PFSK-1 (cell line): Measurements from ENCODE around the gene NT5M.

Experiments used
- FOXP2 ChIP-seq: optimal IDR thresholded peaks from 2 replicates; pipeline ENCODE3; 2011; ENCODE audit warnings: borderline replicate concordance, control low read depth, inconsistent platforms; ENCODE audit not compliant: insufficient read depth; ENCODE audit errors: extremely low read length, extremely low read depth
- POLR2AphosphoS5 ChIP-seq: IDR thresholded peaks from 2 replicates; pipeline ENCODE4 v1.6.1; 2012; ENCODE audit warnings: low read depth, mild to moderate bottlenecking, control low read depth, low read length, moderate library complexity
- REST ChIP-seq, 2 experiments: IDR thresholded peaks; 2 replicates each; pipeline versions ENCODE4 v1.6.1 to v1.8.0; 2011 to 2012; ENCODE audit warnings: low read depth in 2 of 2, low read length in 2 of 2, control low read depth in 1 of 2, inconsistent platforms in 1 of 2, mild to moderate bottlenecking in 1 of 2, moderate library complexity in 1 of 2; ENCODE audit not compliant: insufficient read depth in 1 of 2
- SIN3A ChIP-seq: IDR thresholded peaks from 2 replicates; pipeline ENCODE4 v1.6.1; 2012; ENCODE audit warnings: mild to moderate bottlenecking, low read length, moderate library complexity, borderline replicate concordance; ENCODE audit not compliant: insufficient read depth
- TAF1 ChIP-seq: IDR thresholded peaks from 2 replicates; pipeline ENCODE4 v1.6.1; 2012; ENCODE audit warnings: low read length, control low read depth, borderline replicate concordance; ENCODE audit not compliant: insufficient read depth

The NT5M gene

GRCh38 chr17:17367931-17368330 is 64.8 kb downstream of the NT5M start:
- TF ChIP-seq POLR2AphosphoS5 (no peak), REST (IDR thresholded peaks at IDR 0.05; ENCODE audit: insufficient read depth in 1 of 2, low read depth in 2 of 2, low read length in 2 of 2) (no peak), SIN3A (no peak), FOXP2 (no peak), TAF1 (no peak)

GRCh38 chr17:17370711-17371110 is 67.5 kb downstream of the NT5M start:
- TF ChIP-seq REST (IDR thresholded peaks at IDR 0.05; ENCODE audit: insufficient read depth in 1 of 2, low read depth in 2 of 2, low read length in 2 of 2) (no peak), SIN3A (no peak), FOXP2 (no peak), POLR2AphosphoS5 (no peak), TAF1 (no peak)

- TF ChIP-seq FOXP2 (no peak), REST (IDR thresholded peaks at IDR 0.05; ENCODE audit: insufficient read depth in 1 of 2, low read depth in 2 of 2, low read length in 2 of 2) (no peak), POLR2AphosphoS5 (no peak), TAF1 (no peak), SIN3A (no peak)
Observed at GRCh38 chr17:17372856-17373520, 69.8 kb downstream of the NT5M start.

- no peak for TF ChIP-seq SIN3A
- TF ChIP-seq POLR2AphosphoS5 = no peak
- TF ChIP-seq TAF1 = no peak
- TF ChIP-seq FOXP2 = no peak
- TF ChIP-seq REST (IDR thresholded peaks at IDR 0.05; ENCODE audit: insufficient read depth in 1 of 2, low read depth in 2 of 2, low read length in 2 of 2) = no peak
Observed at GRCh38 chr17:17375841-17376240, 72.7 kb downstream of the NT5M start.

- TF ChIP-seq TAF1 = no peak
- no peak for TF ChIP-seq REST (IDR thresholded peaks at IDR 0.05; ENCODE audit: insufficient read depth in 1 of 2, low read depth in 2 of 2, low read length in 2 of 2)
- no peak for TF ChIP-seq FOXP2
Observed at GRCh38 chr17:17376362-17376761, 73.2 kb downstream of the NT5M start.
